GM19452 (cell line): Measurements from ENCODE around the gene POLR2B.
"Not testable (repeated sequence)": the region's sequence is repeated elsewhere in the genome, so short reads cannot be mapped to it uniquely, and the experiment has no call there.

Experiments
- ATAC-seq: cut with Tn5 transposase; IDR thresholded peaks from one replicate; pipeline ENCODE4 v1.9.1; 2021; ENCODE audit not compliant: unreplicated experiment

POLR2B gene

GRCh38 chr4:56986192-56986591, 7.5 kb downstream of the POLR2B start:
- ATAC-seq = no peak

GRCh38 chr4:56986952-56987351, 8.3 kb downstream of the POLR2B start:
- ATAC-seq = no peak

GRCh38 chr4:56990109-56990905, 11.6 kb downstream of the POLR2B start:
- no peak for ATAC-seq

- no peak for ATAC-seq
Observed at GRCh38 chr4:56995525-56995924, 16.8 kb downstream of the POLR2B start.

GRCh38 chr4:56999751-57000150, 21.1 kb downstream of the POLR2B start:
- ATAC-seq = no peak

- no peak for ATAC-seq
Observed at GRCh38 chr4:57013543-57014120, 34.9 kb downstream of the POLR2B start.

GRCh38 chr4:57018980-57019379, 40.3 kb downstream of the POLR2B start:
- ATAC-seq = no peak

GRCh38 chr4:57020467-57021101, 41.9 kb downstream of the POLR2B start:
- ATAC-seq = no peak

- no peak for ATAC-seq
Observed at GRCh38 chr4:57023104-57023503, 44.4 kb downstream of the POLR2B start.

GRCh38 chr4:57034520-57034919, 55.8 kb downstream of the POLR2B start:
- no peak for ATAC-seq

- ATAC-seq = no peak
Observed at GRCh38 chr4:57037982-57038604, 59.4 kb downstream of the POLR2B start.

- no peak for ATAC-seq
Observed at GRCh38 chr4:57039345-57039744, 60.6 kb downstream of the POLR2B start.

- ATAC-seq = no peak
Observed at GRCh38 chr4:57040510-57040909, 61.8 kb downstream of the POLR2B start.

- no peak for ATAC-seq
Observed at GRCh38 chr4:57041020-57041419, 62.3 kb downstream of the POLR2B start.

- ATAC-seq = no peak
Observed at GRCh38 chr4:57042711-57043169, 64.0 kb downstream of the POLR2B start.

- no peak for ATAC-seq
Observed at GRCh38 chr4:57043347-57044251, 64.9 kb downstream of the POLR2B start.

GRCh38 chr4:57044279-57044678, 65.6 kb downstream of the POLR2B start:
- no peak for ATAC-seq

- ATAC-seq = no peak
Observed at GRCh38 chr4:57044996-57045395, 66.3 kb downstream of the POLR2B start.

GRCh38 chr4:57047046-57047445, 68.3 kb downstream of the POLR2B start:
- ATAC-seq = not testable (repeated sequence)

- ATAC-seq = no peak
Observed at GRCh38 chr4:57048590-57049304, 70.1 kb downstream of the POLR2B start.
